ENCODE data around the gene ANKRD30B.
"Not testable (repeated sequence)": the region's sequence is repeated elsewhere in the genome, so short reads cannot be mapped to it uniquely, and the experiment has no call there.

ANKRD30B gene, protein sequence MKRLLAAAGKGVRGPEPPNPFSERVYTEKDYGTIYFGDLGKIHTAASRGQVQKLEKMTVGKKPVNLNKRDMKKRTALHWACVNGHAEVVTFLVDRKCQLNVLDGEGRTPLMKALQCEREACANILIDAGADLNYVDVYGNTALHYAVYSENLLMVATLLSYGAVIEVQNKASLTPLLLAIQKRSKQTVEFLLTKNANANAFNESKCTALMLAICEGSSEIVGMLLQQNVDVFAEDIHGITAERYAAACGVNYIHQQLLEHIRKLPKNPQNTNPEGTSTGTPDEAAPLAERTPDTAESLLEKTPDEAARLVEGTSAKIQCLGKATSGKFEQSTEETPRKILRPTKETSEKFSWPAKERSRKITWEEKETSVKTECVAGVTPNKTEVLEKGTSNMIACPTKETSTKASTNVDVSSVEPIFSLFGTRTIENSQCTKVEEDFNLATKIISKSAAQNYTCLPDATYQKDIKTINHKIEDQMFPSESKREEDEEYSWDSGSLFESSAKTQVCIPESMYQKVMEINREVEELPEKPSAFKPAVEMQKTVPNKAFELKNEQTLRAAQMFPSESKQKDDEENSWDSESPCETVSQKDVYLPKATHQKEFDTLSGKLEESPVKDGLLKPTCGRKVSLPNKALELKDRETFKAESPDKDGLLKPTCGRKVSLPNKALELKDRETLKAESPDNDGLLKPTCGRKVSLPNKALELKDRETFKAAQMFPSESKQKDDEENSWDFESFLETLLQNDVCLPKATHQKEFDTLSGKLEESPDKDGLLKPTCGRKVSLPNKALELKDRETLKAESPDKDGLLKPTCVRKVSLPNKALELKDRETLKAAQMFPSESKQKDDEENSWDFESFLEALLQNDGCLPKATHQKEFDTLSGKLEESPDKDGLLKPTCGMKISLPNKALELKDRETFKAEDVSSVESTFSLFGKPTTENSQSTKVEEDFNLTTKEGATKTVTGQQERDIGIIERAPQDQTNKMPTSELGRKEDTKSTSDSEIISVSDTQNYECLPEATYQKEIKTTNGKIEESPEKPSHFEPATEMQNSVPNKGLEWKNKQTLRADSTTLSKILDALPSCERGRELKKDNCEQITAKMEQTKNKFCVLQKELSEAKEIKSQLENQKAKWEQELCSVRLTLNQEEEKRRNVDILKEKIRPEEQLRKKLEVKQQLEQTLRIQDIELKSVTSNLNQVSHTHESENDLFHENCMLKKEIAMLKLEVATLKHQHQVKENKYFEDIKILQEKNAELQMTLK (N-terminal part only)

DNA sequence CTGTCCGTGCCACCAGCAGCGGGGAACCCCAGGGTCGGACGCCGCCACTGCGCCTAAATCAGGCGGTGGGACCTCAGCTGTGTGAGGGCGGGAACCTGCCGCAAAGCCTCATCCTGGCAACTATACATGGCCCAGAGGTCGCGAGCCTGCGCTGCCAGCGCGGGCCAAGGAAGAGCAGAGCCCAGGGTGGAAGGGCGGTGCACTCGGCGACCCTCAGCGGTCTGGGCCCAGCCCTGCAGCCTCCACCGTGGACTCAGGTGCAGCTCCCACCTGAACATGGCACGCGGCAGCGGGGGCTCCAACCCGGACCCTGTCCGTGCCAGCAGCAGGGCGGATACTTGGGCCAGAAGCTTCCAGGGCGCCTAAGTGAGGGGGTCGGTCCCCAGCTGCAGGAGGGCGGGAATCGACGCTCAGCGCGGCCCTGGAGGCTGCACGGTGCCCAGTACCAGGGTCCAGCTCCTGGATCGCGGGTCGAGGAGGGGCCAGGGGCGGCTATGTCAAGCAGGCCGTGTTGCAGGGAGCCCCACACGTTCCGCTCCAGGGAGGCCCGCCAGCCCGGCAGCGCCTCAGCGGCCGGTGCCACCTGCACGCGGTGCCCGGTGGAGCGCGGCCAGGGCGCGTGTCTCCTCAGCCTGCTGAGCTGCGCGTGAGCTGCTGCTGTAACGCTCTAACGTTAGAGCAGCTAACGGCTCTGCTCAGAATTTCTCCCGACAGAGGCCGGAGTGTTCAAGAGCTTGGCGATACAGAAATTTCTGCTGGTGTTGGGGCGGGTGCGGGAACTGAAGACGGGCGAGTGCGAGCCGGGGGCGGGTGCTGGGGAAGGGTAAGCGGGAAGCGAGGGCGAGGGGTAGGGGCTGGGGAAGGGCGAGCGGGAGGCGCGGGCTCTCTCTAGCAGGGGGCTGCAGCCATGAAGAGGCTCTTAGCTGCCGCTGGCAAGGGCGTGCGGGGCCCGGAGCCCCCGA is at the start of gene ANKRD30B:
TSS of gene ANKRD30B (plus strand) at position 660 of the 962 bp plus-strand sequence. CDS start at position 908, 248 bp downstream.
- DNase-seq, result no peak

DNA sequence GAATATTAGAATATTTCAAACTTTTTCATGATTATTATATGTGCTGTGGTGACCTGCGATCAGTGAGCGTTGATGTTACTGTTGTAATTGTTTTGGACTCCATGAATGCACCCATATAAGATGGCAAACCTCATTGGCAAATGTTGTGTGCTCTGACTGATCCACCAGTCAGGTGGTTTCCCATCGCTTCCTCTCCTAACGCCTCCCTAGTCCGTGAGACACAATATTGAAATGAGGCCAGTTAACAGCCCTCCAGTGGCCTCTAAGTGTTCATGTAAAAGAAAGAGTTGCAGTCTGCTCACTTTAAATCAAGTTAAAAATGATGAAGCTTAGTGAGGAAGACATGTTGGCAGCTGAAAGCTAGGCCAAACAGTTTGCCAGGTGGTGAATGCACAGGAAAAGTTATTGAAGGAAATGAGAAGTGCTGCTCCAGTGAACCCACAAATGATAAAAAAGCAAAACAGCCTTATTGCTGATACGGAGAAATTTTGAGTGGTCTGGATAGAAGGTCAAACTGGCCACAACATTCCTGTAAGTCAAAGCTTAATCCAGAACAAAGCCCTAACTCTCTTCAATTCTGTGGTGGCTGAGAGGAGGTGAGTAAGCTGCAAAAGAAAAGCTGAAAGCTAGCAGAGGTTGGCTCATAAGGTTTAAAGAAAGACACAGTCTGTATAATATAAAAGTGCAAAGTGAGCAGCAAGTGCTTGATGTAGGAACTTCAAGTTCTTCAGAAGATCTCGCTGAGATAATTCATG is 46.5 kb upstream of the ANKRD30B start:
- not testable (repeated sequence) for DNase-seq

DNA sequence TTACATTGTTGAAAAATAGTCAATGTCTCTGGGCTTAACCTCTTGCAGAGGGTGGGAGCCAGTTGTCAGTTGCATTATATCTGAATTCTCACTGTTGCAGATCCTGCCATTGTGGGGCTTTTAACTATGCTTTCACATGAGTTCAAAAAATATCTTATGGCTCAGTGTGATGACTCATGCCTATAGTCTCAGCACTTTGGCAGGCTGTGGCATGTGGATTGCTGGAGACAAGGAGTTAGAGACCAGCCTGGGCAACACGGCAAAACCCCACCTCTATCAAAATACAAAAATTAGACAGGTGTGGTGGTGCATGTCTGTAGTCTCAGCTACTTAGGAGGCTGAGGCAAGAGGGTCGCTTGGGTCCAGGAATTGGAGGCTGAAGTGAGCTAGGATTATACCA is 38.2 kb upstream of the ANKRD30B start:
- DNase-seq, result not testable (repeated sequence)

DNA sequence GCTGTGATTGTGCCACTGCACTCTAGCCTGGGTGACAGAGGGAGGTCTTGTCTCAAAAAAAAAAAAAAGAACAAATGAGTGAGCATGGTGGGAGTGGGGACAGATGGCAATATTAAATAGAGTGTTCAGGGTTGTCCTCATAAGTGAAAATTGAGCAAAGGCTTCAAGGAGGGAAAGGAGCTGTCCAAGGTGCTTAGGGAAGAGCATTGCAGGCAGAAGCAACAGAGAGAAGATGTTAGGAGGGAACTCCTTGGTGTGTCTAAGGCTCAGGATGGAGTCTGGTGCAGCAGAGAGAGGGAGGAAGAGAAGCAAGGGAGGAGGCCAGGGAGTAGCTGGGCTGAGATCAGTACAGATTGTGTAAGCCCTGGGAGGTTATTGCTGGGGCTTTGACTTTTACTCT is 26.4 kb upstream of the ANKRD30B start:
- not testable (repeated sequence) for DNase-seq

DNA sequence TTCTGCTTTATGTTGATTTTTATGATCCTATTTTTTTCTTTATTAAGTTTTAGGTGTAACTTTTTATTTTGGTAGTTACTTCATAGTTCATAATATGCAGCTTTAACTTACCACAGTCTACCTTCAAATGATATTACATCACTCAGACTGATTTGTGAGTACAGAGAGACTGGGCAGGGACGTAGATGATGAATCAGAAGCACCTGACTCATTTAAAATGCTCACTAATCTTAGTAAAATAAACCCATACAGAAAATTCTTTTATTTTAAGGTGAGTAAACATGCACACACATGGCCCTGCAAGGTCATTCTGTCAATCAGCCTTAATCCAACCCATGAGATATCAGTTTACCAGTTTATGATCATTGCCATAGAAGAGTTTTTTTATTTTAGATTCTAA is 8.9 kb upstream of the ANKRD30B start:
- DNase-seq, result not testable (repeated sequence)

DNA sequence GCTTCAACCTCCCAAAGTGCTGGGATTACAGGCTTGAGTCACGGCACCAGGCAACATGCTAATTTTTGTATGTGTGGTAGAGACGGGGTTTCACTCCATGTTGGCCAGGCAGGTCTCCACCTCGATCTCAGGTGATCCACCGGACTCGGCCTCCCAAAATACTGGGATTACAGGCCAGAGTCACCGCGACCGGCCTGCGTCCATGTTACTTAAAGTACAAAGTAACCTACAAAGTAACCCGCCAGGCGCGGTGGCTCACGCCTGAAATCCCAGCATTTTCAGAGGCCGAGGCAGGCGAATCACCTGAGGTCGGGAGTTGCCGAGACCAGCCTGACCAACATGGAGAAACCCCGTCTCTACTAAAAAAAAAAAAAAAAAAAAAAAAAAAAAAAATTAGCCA is 1.1 kb upstream of the ANKRD30B start:
- no peak for DNase-seq

DNA sequence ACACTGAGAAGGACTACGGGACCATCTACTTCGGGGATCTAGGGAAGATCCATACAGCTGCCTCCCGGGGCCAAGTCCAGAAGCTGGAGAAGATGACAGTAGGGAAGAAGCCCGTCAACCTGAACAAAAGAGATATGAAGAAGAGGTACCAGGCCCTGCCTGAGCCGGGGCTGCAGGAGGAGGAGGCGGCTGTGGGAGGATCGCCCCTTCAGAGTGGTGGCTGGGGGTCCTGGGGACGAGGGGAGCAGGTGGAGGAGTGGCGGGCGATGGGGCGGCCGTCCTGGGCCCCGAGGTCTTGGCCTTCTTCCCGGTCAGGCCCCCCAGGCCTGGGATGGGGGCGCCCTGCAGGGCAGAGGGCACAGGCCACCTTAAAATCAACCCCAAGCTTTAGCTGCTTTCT is 524 bp downstream of the ANKRD30B start:
- no peak for DNase-seq

DNA sequence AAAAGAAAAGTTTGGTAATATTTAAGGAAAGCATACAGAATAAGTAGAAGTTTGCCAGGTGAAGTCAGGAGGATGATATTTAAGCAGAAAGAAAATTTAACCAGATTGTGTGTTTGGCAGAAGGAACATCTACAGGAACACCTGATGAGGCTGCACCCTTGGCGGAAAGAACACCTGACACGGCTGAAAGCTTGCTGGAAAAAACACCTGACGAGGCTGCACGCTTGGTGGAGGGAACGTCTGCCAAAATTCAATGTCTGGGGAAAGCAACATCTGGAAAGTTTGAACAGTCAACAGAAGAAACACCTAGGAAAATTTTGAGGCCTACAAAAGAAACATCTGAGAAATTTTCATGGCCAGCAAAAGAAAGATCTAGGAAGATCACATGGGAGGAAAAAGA is 15.6 kb downstream of the ANKRD30B start:
- not testable (repeated sequence) for DNase-seq

DNA sequence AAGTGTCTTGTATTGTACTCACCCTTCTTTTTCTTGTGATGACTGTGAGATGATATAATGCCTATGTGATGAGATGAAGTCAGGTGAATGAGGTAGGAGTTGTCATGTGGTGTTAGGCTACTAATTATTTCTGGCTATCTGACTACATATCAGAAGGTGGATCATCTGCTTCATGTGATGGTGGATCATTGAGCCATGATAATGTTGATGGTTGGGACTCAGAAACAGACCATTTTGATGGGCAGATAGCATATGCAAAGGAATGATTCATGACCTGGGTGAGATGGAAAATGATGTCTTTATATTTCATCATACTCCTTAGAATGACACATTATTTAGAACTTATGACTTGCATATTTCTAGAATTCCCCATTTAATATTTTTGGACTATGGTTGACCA is 19.5 kb downstream of the ANKRD30B start:
- DNase-seq, result no peak

DNA sequence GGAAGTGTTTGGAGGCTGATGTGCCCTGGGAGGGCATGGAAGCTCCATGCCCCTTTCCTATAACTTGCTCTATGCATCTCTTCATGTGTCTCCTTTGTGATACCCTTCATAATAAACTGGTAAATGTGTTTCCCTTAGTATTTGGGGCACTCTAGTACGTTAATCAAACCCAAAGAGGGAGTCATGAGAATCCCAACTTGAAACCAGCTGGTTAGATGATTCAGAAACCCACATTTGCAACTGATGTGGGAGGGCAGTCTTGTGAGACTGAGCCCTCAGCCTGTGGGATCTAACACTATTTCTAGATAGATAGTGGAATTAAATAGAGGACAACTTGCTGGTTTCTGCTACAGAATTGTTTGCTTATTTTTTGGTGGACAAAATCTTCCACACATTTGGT is 20.3 kb downstream of the ANKRD30B start:
- DNase-seq, result no peak

DNA sequence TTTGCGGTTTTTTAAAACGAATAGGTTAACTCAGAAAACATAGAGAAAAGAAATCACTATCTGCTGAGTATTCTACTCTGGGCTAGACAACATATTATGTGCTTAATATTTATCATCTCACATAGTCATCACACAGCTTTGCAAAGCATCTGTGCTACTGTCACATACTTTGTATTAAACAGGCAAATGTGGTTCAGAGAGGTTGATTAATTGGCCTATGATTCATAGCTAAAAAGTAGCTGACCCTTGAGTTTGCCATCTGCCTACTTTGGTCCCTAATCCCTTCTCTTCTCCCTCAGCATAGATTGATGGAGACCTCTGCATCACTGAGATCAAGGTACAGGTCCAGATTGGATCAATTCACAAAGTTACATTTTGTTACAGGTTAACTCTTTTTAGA is 21.4 kb downstream of the ANKRD30B start:
- DNase-seq, result no peak

DNA sequence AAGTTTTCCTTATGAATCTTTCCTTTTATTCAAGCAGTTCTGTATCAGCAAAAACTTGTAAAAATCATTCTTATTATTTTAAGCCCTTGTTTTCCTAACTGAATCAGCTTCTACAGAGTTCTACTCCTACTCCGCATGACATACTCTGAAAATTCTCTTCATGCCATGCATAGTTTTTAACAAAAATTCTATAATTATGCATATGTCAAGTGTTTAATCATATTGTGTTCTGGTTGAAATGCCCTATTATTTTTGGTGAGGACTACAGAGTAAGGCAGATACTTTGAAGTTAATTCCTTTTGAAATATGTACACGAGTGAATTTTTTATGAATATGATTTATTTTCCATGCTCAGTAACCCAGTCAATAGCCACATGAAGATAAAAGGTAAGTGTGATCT is 28.8 kb downstream of the ANKRD30B start:
- no peak for DNase-seq

DNA sequence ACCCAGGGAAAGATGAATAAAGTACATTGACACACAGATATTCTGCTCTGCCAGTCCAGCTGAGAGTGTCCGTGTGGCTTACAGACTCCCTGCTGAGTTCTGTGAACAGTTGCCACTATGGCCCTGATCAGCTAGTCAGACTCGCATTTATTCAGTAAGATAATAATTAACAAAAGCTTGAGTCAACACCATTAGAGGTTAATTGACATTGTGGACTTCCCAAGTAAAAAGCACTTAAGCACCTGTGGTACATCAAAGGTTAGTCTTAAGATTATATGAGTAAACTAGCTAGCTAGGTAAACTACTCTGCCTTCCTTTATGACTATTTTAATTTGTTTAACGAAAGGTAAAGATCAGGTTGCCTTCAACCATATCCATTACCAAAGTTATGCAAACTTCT is 33.7 kb downstream of the ANKRD30B start:
- DNase-seq, result no peak

DNA sequence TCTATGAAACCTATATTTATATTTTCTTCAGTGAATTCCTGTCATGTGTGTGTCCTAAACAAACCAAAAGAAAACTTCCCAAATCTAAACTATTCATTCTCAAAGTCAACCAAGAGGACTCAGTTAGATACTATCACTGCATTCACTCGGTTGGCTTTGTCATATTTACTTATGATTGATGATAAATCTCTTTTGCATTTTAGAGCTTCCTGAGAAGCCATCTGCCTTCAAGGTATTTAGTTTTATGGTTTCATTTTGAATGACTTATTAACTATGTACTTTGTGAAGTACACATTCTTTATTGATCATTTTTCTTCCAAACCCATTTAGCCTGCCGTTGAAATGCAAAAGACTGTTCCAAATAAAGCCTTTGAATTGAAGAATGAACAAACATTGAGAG is 36.2 kb downstream of the ANKRD30B start:
- DNase-seq, result no peak

DNA sequence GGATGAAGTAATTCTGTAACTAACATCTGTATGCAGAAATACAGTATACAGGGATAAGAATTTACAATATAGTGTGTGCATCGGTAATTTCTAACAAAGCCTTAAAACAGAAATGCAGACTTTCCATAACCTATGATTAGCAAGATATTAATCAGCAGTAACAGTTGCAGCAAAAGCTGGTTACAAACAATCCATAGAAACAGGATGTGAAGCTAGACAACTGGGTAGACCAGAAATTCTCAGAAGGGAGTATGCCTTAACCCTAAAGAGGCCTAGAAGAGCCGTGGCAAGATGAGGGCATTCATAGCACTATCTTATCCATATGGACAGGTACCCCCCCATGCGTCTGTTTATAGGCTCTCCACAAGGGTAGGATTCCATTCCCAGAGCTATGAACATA is 48.9 kb downstream of the ANKRD30B start:
- DNase-seq, result not testable (repeated sequence)

DNA sequence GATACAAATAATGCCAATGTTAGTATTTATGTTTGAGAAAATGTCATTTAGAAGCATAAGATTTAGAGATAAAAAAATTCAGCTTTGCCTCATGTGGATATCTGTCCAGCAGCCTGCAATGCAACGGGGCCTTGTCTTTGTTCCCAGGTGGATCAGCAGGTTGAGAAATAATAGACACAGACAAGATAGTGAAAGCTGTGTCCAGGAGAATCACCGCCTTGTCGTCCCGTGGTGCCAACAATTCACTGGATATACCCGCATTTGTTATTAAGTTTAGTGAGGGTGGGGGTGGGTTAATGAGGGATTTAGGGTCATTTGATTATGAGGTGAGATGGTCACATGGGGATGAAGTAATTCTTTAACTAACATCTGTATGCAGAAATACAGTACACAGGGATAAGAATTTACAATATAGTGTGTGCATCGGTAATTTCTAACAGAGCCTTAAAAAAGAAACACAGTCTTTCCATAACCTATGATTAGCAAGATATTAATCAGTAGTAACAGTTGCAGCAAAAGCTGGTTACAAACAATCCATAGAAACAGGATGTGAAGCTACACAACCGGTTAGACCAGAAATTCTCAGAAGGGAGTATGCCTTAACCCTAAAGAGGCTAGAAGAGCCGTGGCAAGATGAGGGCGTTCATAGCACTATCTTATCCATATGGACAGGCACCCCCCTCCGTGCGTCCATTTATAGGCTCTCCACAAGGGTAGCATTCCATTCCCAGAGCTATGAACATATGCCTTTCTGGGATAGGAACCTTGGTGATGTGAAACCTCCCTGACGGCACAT is 50.2 kb downstream of the ANKRD30B start:
- not testable (repeated sequence) for DNase-seq

DNA sequence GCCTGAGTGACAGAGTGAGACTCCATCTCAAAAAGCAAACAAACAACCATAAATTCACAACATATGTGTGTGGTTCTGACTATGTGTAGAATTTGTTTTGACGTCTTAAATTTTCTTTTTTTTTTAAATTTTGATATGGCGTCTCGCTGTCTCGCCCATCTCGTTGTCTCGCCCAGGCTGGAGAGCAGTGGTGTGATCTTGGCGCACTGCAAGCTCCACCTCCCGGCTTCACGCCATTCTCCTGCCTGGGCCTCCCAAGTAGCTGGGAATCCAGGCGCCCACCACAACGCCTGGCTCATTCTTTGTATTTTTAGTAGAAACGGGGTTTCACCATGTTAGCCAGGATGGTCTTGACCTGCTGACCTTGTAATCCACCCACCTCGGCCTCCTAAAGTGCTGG is 63.1 kb downstream of the ANKRD30B start:
- DNase-seq, result not testable (repeated sequence)

DNA sequence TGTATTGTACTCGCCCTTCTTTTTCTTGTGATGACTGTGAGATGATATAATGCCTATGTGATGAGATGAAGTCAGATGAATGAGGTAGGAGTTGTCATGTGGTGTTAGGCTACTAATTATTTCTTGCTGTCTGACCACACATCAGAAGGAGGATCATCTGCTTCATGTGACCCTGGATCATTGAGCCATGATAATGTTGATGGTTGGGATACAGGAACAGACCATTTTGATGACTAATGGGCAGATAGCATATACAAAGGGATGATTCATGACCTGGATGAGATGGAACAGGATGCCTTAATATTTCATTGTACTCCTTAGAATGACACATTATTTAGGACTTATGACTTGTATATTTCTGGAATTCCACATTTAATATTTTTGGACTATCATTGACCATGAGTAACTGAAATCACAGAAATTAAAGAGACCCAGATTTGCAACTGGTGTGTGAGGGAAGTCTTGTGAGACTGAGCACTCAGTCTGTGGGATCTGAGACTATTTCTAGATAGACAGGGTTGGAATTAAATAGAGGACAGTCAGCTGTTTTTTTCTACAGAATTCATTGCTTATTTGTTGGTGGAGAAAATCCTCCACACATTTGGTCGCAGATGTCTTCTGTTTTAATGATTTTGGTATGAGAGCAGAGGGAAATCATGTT is 79.1 kb downstream of the ANKRD30B start:
- DNase-seq, result not testable (repeated sequence)

DNA sequence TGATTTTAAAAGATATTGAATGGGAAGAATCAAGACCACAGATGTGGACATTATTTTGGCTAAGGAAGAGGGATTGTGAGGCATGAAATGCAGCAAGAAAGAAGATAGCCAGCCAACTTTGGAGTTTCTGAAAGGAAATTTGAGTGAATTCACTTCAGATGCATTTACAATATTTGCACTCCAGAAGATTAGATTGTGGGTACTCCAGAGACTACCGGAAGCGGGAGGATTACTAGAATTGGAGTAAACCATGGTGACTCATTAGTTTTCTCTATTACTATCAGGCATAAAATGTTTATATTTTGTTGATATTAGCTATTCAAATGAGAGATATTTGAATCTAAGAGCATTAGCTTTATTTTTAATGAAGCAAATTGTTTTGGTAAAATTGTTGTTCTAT is 93.6 kb downstream of the ANKRD30B start:
- DNase-seq, result not testable (repeated sequence)

DNA sequence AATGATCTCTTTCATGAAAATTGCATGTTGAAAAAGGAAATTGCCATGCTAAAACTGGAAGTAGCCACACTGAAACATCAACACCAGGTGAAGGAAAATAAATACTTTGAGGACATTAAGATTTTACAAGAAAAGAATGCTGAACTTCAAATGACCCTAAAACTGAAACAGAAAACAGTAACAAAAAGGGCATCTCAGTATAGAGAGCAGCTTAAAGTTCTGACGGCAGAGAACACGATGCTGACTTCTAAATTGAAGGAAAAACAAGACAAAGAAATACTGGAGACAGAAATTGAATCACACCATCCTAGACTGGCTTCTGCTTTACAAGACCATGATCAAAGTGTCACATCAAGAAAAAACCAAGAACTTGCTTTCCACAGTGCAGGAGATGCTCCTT is 103.6 kb downstream of the ANKRD30B start:
- DNase-seq, result not testable (repeated sequence)
